K562 (cell line): ENCODE data around the gene GPC2. TPM values are rescaled to one million over a fixed set of nuclear protein-coding genes. Genes with fewer than 3 reads are reported as not detected.

Source experiments
- DMBX1 ChIP-seq: fragments of 250-450 bp; sonication (Bioruptor Pico); IDR thresholded peaks from 2 replicates; pipeline ENCODE4 v1.8.0; 2022; ENCODE audit warnings: inconsistent platforms, mild to moderate bottlenecking, moderate library complexity, borderline replicate concordance
- DPF2 ChIP-seq: fragments of 450-650 bp; IDR thresholded peaks from 2 replicates; pipeline ENCODE4 v1.6.1; 2016
- EP400 ChIP-seq: fragments of 450-650 bp; IDR thresholded peaks from 2 replicates; pipeline ENCODE4 v1.6.1; 2017; ENCODE audit warnings: antibody characterized with exemption, mild to moderate bottlenecking, moderate library complexity
- ETV6 ChIP-seq, 3 experiments: fragments of 150-350 bp in 1 of 3; sonication (generic) in 1 of 3; formaldehyde crosslinking in 1 of 3; IDR thresholded peaks; 2 replicates each; pipeline versions ENCODE4 v1.6.1 to v1.8.0; 2014 to 2022; ENCODE audit warnings: borderline replicate concordance in 2 of 3, low read depth in 2 of 3, antibody characterized with exemption in 1 of 3, low read length in 1 of 3, mild to moderate bottlenecking in 1 of 3, missing genetic modification reagents in 1 of 3
- KDM4B ChIP-seq, 2 experiments: fragments of 450-650 bp in 1 of 2; sonication (generic) in 1 of 2; IDR thresholded peaks; 2 replicates each; pipeline ENCODE4 v1.6.1; 2016 to 2017; ENCODE audit warnings: borderline replicate concordance in 2 of 2, antibody characterized with exemption in 1 of 2, low read depth in 1 of 2, mild to moderate bottlenecking in 1 of 2
- LEF1 ChIP-seq: fragments of 450-650 bp; IDR thresholded peaks from 2 replicates; pipeline ENCODE4 v1.6.1; 2016; ENCODE audit warnings: mild to moderate bottlenecking
- MTA3 ChIP-seq: fragments of 450-650 bp; formaldehyde crosslinking; IDR thresholded peaks from 2 replicates; pipeline ENCODE4 v1.6.1; 2017; ENCODE audit warnings: mild to moderate bottlenecking, borderline replicate concordance
- MYC ChIP-seq, 2 experiments: fragments of 250-450 bp in 1 of 2; sonication (Bioruptor Pico) in 1 of 2; IDR thresholded peaks; 2 replicates each; pipeline versions ENCODE4 v1.5.1 to v1.6.1; 2012 to 2021; ENCODE audit warnings: low read depth in 2 of 2, borderline replicate concordance in 1 of 2, improper control_type of control experiment in 1 of 2, low read length in 1 of 2, mild to moderate bottlenecking in 1 of 2, moderate library complexity in 1 of 2
- NR0B1 ChIP-seq: fragments of 450-650 bp; IDR thresholded peaks from one replicate; pipeline ENCODE4 v1.6.1; 2018; ENCODE audit warnings: mild to moderate bottlenecking, moderate library complexity; ENCODE audit not compliant: partially characterized antibody
- POLR2AphosphoS5 ChIP-seq: IDR thresholded peaks from 2 replicates; pipeline ENCODE4 v1.6.1; 2011; ENCODE audit warnings: mild to moderate bottlenecking, low read depth, low read length, moderate library complexity; ENCODE audit not compliant: control insufficient read depth, insufficient read depth
- POLR2H ChIP-seq: IDR thresholded peaks from 2 replicates; pipeline ENCODE4 v1.6.1; 2016; ENCODE audit warnings: missing genetic modification characterization, low read depth, mild to moderate bottlenecking, control low read depth, missing compliant biosample characterization, moderate library complexity
- TAL1 ChIP-seq: fragments of 450-650 bp; IDR thresholded peaks from 2 replicates; pipeline ENCODE4 v1.6.1; 2016; ENCODE audit warnings: mild to moderate bottlenecking
- VEZF1 ChIP-seq: fragments of 200-800 bp; sonication (Bioruptor generic); IDR thresholded peaks from 2 replicates; pipeline ENCODE4 v1.6.1; 2017; ENCODE audit warnings: missing genetic modification characterization, missing compliant biosample characterization
- ZNF165 ChIP-seq: fragments of 250-450 bp; sonication (Bioruptor Pico); IDR thresholded peaks from 2 replicates; pipeline ENCODE4 v1.4.0; 2020; ENCODE audit warnings: borderline replicate concordance
- ZNF395 ChIP-seq: fragments of 200-800 bp; sonication (Bioruptor generic); IDR thresholded peaks from 2 replicates; pipeline ENCODE4 v1.6.1; 2017; ENCODE audit warnings: missing genetic modification characterization, missing compliant biosample characterization
- polyA plus RNA-seq, 8 experiments: library from polyadenylated mRNA; depleted of rRNA in 4 of 8; stranded (reverse) in 5 of 8; unstranded in 3 of 8; fragments of >200 nt; fragmentation: Nextera tagmentation in 2 of 8; fragmentation: Illumina TruSeq in 1 of 8; extraction: Ambion mirVana in 2 of 8; extraction: Trizol in 1 of 8; gene quantifications; 2 replicates each; pipeline versions ENCODE4 v1.2.1 to v1.2.3, GENCODE V29; 2011 to 2014; ENCODE audit warnings: inconsistent platforms in 1 of 8, missing spikeins in 1 of 8
- total RNA-seq, 7 experiments: library from RNA; depleted of rRNA in 6 of 7; stranded (reverse); fragments of >200 nt in 6 of 7; fragmentation: Illumina TruSeq in 2 of 7; extraction: Trizol in 2 of 7; gene quantifications; 2 replicates each; pipeline versions ENCODE4 v1.2.1 to v1.2.3, GENCODE V29; 2011 to 2021; ENCODE audit warnings: low replicate concordance in 1 of 7
- TF ChIP-seq, protein P1 (sequence below), 2 experiments: fragments of 450-650 bp; conservative IDR thresholded peaks; 2 replicates each; pipeline ENCODE4 v1.6.1; 2017; ENCODE audit warnings: mild to moderate bottlenecking in 2 of 2, moderate library complexity in 2 of 2
- TF ChIP-seq, protein P2 (sequence below): fragments of 450-650 bp; formaldehyde crosslinking; IDR thresholded peaks from 2 replicates; pipeline ENCODE4 v1.4.0; 2020; ENCODE audit warnings: mild to moderate bottlenecking, moderate library complexity

The GPC2 gene
- total and polyA plus RNA-seq, 9 of the 15 experiments (the other 6 are each of a cell fraction or from before 2014, with no cell fraction given): 0.06 to 7.7 (median 1.4) TPM; not detected in 1

DNA sequence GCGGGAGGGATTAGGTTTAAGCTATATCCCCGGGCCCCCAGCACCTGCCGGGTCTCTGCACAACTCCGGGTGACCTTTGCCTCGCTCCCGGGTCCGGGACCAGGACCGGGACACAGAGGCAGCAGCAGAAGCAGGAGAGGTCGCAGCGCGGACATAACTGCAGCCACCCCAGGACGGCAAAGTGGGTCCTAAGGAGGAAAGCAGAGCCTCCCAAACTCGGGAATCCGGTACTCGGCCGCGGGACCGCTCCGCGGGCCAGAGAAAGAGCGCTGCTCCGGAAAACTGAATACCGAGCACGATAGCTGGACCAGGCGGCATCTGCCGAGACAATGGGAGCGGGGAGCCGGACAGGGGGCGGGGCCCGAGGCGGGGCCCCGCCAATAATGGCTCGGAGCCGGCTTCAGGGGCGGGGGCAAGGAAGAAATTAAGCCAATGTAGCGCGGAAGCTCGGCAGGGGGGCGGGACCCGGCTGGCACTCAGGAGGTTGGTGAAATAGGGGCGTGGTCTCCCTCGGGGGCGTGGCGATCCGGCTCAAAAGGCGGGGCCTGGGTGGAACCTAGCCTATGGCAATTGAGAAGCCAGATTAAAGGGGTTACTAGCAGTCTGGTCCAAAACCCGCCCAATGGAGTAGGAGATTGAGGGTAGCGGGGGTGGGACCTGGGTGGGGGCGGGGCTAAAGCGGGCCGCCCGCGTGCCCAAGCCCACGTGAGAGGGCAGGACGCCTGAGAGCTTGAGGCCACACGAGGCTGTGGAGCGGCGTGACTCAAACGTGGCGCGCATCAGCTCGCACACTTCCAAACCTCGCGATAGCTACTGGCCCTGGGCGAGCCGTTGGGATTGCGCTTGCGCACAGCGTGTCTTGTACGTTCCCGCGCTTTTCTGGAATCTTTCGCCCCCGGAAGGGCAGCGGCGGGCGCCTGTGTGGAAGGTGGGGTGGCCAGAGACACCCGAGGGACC is at the start of gene GPC2, which contains the start of gene STAG3 (continued):
- TF ChIP-seq POLR2AphosphoS5 (no peak), KDM4B (IDR thresholded peaks at IDR 0.05; ENCODE audit: borderline replicate concordance in 2 of 2, low read depth in 1 of 2) (no peak), MYC (IDR thresholded peaks at IDR 0.05; ENCODE audit: low read depth, low read length) (0 out of 2 replicates have a peak, but pooled peaks have one; percentile 54), MYC (CRISPR knock-in tag; IDR thresholded peaks at IDR 0.05; ENCODE audit: borderline replicate concordance, low read depth) (no peak), DPF2 (no peak), TAL1 (no peak), VEZF1 (CRISPR knock-in tag) (peak; percentile 68), MTA3 (0 out of 2 replicates have a peak, but pooled peaks have one; percentile 36), LEF1 (no peak), EP400 (peak; percentile 60; the same call in 1 of the 2 replicates), POLR2H (tag) (no peak), NR0B1 (no peak), ETV6 (IDR thresholded peaks at IDR 0.05; ENCODE audit: borderline replicate concordance in 1 of 2, low read depth in 2 of 2, low read length in 1 of 2) (no peak), ETV6 (CRISPR knock-in tag; IDR thresholded peaks at IDR 0.05; ENCODE audit: borderline replicate concordance) (peak; percentile 73; the same call in 1 of the 2 replicates), ZNF165 (CRISPR knock-in tag) (no peak), ZNF395 (CRISPR knock-in tag) (0 out of 2 replicates have a peak, but pooled peaks have one; percentile 31), DMBX1 (0 out of 2 replicates have a peak, but pooled peaks have one; percentile 46)
- TF ChIP-seq, protein P1, sequence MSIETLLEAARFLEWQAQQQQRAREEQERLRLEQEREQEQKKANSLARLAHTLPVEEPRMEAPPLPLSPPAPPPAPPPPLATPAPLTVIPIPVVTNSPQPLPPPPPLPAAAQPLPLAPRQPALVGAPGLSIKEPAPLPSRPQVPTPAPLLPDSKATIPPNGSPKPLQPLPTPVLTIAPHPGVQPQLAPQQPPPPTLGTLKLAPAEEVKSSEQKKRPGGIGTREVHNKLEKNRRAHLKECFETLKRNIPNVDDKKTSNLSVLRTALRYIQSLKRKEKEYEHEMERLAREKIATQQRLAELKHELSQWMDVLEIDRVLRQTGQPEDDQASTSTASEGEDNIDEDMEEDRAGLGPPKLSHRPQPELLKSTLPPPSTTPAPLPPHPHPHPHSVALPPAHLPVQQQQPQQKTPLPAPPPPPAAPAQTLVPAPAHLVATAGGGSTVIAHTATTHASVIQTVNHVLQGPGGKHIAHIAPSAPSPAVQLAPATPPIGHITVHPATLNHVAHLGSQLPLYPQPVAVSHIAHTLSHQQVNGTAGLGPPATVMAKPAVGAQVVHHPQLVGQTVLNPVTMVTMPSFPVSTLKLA (conservative IDR thresholded peaks at IDR 0.05): peak in 1 of 2 experiments; percentile 67; a peak in 2 of 4 replicates
- TF ChIP-seq, protein P2, sequence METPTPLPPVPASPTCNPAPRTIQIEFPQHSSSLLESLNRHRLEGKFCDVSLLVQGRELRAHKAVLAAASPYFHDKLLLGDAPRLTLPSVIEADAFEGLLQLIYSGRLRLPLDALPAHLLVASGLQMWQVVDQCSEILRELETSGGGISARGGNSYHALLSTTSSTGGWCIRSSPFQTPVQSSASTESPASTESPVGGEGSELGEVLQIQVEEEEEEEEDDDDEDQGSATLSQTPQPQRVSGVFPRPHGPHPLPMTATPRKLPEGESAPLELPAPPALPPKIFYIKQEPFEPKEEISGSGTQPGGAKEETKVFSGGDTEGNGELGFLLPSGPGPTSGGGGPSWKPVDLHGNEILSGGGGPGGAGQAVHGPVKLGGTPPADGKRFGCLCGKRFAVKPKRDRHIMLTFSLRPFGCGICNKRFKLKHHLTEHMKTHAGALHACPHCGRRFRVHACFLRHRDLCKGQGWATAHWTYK (CRISPR knock-in tag): no peak; the same call in 1 of the 2 replicates
